Measurements from ENCODE around the gene RGS10. TPM values are rescaled to one million over a fixed set of nuclear protein-coding genes. Genes with fewer than 3 reads are reported as not detected.
A peak's percentile ranks its signal among the peaks of the same experiment; 100 is the strongest.

Gene RGS10
- total RNA-seq, 1 experiment from 2014 or later: 10.6 TPM

- Histone ChIP-seq H3K27me3 (ENCODE audit: insufficient read depth, low read length) (no peaks in the 10 kb centered on the region), H3K56ac (ENCODE audit: insufficient read length, low read depth, low read length) (no peak overlapping the region), H3K4me1 (ENCODE audit: insufficient read depth, low read length) (no peaks in the 10 kb centered on the region), H3K23ac (ENCODE audit: insufficient read length, low read depth, low read length) (no peak overlapping the region), H2BK15ac (ENCODE audit: low read depth, low read length) (no peak overlapping the region), H3K18ac (ENCODE audit: insufficient read length, low read depth, low read length) (no peak overlapping the region), H2BK20ac (ENCODE audit: low read depth, low read length, poor library complexity, severe bottlenecking) (no peak overlapping the region), H2AFZ (ENCODE audit: low read length) (no peak overlapping the region), H2AK5ac (ENCODE audit: insufficient read length, low read length) (no peak overlapping the region), H3K4ac (ENCODE audit: low read depth, low read length) (no peak overlapping the region), H3K9ac (ENCODE audit: extremely low read depth, insufficient read length, low read length) (no peak overlapping the region), H4K5ac (ENCODE audit: insufficient read length, low read depth, low read length) (no peak overlapping the region), H3K9me3 (ENCODE audit: control insufficient read depth, low read depth, low read length) (no peaks in the 10 kb centered on the region), H3K79me2 (ENCODE audit: insufficient read depth, low read length) (no peaks in the 10 kb centered on the region), H3K27ac (ENCODE audit: insufficient read length, low read depth, low read length) (no peak overlapping the region), H3K4me2 (ENCODE audit: insufficient read depth, insufficient read length, low read length) (no peak overlapping the region), H4K91ac (ENCODE audit: insufficient read length, low read depth, low read length) (no peak overlapping the region), H3K14ac (ENCODE audit: insufficient read depth, low read length) (no peak overlapping the region), H3K23me2 (ENCODE audit: insufficient read length, low read depth, low read length, poor library complexity, severe bottlenecking) (no peaks in the 10 kb centered on the region), H4K20me1 (ENCODE audit: control insufficient read depth, insufficient read depth, insufficient read length) (no peaks in the 10 kb centered on the region), H4K8ac (replicated peaks; ENCODE audit: insufficient read length, low read depth, low read length) (no peak overlapping the region), H2BK12ac (ENCODE audit: insufficient read length, low read depth, low read length) (no peak overlapping the region), H2BK5ac (ENCODE audit: insufficient read length, low read length) (no peak overlapping the region), H2BK120ac (ENCODE audit: low read depth, low read length, poor library complexity, severe bottlenecking) (no peak overlapping the region), H3K79me1 (ENCODE audit: insufficient read depth, low read depth, low read length, poor library complexity, severe bottlenecking) (no peaks in the 10 kb centered on the region), H3T11ph (ENCODE audit: low read length) (no peak overlapping the region)
- TF ChIP-seq CTCF (conservative IDR thresholded peaks at IDR 0.05): no peak
- Mint-ChIP-seq H3K27ac (peak overlapping the region in 1 of 3 experiments; percentile 49; a peak in 1 of 7 replicates), H3K36me3 (ENCODE audit: insufficient read depth in 1 of 3, low read depth in 3 of 3) (no peaks in the 10 kb centered on the region), H3K27me3 (ENCODE audit: low read depth) (peaks cover 3% of the 10 kb centered on the region), H3K9me3 (no peaks in the 10 kb centered on the region), H3K4me1 (peaks cover 9 to 22% of the 10 kb centered on the region in 2 experiments), H3K4me3 (no peak overlapping the region)
- no CpG with 5 or more reads among the region's 23 CpGs for WGBS (ENCODE audit: extremely low coverage, insufficient read length, low lambda C conversion rate)
- DNase-seq: no peak
These were observed 86.7 kb downstream of the RGS10 start for GRCh38 chr10:119455609-119456434.
